ENCODE results near the gene COL20A1.

Gene COL20A1

GRCh38 chr20:63318391-63319163, 25.6 kb downstream of the COL20A1 start:
- H3K4me1 Mint-ChIP-seq (ENCODE audit: low read depth), result no peaks in the 10 kb centered on the region
- H3K36me3 Mint-ChIP-seq (ENCODE audit: low read depth), result no peaks in the 10 kb centered on the region
- peaks cover 11% of the 10 kb centered on the region for H3K27me3 Mint-ChIP-seq
- intact Hi-C loops (cut with micrococcal nuclease), result no loop called here
- no peak overlapping the region for H3K4me3 Mint-ChIP-seq
- H3K9me3 Mint-ChIP-seq, result no peaks in the 10 kb centered on the region
- no peak overlapping the region for H3K27ac Mint-ChIP-seq

- Mint-ChIP-seq H3K27ac (no peak overlapping the region), H3K4me1 (ENCODE audit: low read depth) (no peaks in the 10 kb centered on the region), H3K27me3 (peaks cover 16% of the 10 kb centered on the region), H3K36me3 (ENCODE audit: low read depth) (no peaks in the 10 kb centered on the region), H3K4me3 (no peak overlapping the region), H3K9me3 (no peaks in the 10 kb centered on the region)
- intact Hi-C loops (cut with micrococcal nuclease), result no loop called here
These were observed 26.4 kb downstream of the COL20A1 start for GRCh38 chr20:63319164-63320040.

- Mint-ChIP-seq H3K4me3 (no peak overlapping the region), H3K27me3 (peaks cover 16% of the 10 kb centered on the region), H3K36me3 (ENCODE audit: low read depth) (no peaks in the 10 kb centered on the region)
These were observed 27.1 kb downstream of the COL20A1 start for GRCh38 chr20:63320041-63320511.

GRCh38 chr20:63320616-63321147, 27.7 kb downstream of the COL20A1 start:
- intact Hi-C loops (cut with micrococcal nuclease), result no loop called here
- no peak overlapping the region for H3K4me3 Mint-ChIP-seq
- no peaks in the 10 kb centered on the region for H3K9me3 Mint-ChIP-seq
- no peak overlapping the region for H3K27ac Mint-ChIP-seq
- H3K4me1 Mint-ChIP-seq (ENCODE audit: low read depth), result no peaks in the 10 kb centered on the region
- peaks cover 16% of the 10 kb centered on the region for H3K27me3 Mint-ChIP-seq
- no peaks in the 10 kb centered on the region for H3K36me3 Mint-ChIP-seq (ENCODE audit: low read depth)

More at GRCh38 chr20:63320041-63320511, 27.1 kb downstream of the COL20A1 start:
- Mint-ChIP-seq H3K4me1 (ENCODE audit: low read depth) (no peaks in the 10 kb centered on the region), H3K9me3 (no peaks in the 10 kb centered on the region), H3K27ac (no peak overlapping the region)
- intact Hi-C loops (cut with micrococcal nuclease), result no loop called here

GRCh38 chr20:63321148-63321831, 28.3 kb downstream of the COL20A1 start:
- intact Hi-C loops (cut with micrococcal nuclease), result no loop called here
- H3K4me1 Mint-ChIP-seq (ENCODE audit: low read depth), result no peaks in the 10 kb centered on the region
- no peaks in the 10 kb centered on the region for H3K9me3 Mint-ChIP-seq
- no peak overlapping the region for H3K27ac Mint-ChIP-seq
- H3K27me3 Mint-ChIP-seq, result peaks cover 16% of the 10 kb centered on the region
- H3K36me3 Mint-ChIP-seq (ENCODE audit: low read depth), result no peaks in the 10 kb centered on the region
- no peak overlapping the region for H3K4me3 Mint-ChIP-seq

- intact Hi-C loops (cut with micrococcal nuclease), result no loop called here
- Mint-ChIP-seq H3K27me3 (peaks cover 16% of the 10 kb centered on the region), H3K27ac (no peak overlapping the region), H3K4me1 (ENCODE audit: low read depth) (no peaks in the 10 kb centered on the region), H3K4me3 (no peak overlapping the region), H3K36me3 (ENCODE audit: low read depth) (no peaks in the 10 kb centered on the region), H3K9me3 (peaks cover 7% of the 10 kb centered on the region)
These were observed 29.4 kb downstream of the COL20A1 start for GRCh38 chr20:63322146-63322932.

GRCh38 chr20:63322933-63323273, 29.9 kb downstream of the COL20A1 start:
- Mint-ChIP-seq H3K27me3 (peaks cover 16% of the 10 kb centered on the region), H3K27ac (no peak overlapping the region), H3K4me1 (ENCODE audit: low read depth) (no peaks in the 10 kb centered on the region), H3K4me3 (no peak overlapping the region), H3K36me3 (ENCODE audit: low read depth) (no peaks in the 10 kb centered on the region), H3K9me3 (peaks cover 8% of the 10 kb centered on the region)
- intact Hi-C loops (cut with micrococcal nuclease), result no loop called here

GRCh38 chr20:63323357-63323981, 30.5 kb downstream of the COL20A1 start:
- H3K36me3 Mint-ChIP-seq (ENCODE audit: low read depth), result no peaks in the 10 kb centered on the region
- no peak overlapping the region for H3K4me3 Mint-ChIP-seq
- peaks cover 16% of the 10 kb centered on the region for H3K27me3 Mint-ChIP-seq
- intact Hi-C loops (cut with micrococcal nuclease), result no loop called here
- peaks cover 8% of the 10 kb centered on the region for H3K9me3 Mint-ChIP-seq
- H3K4me1 Mint-ChIP-seq (ENCODE audit: low read depth), result no peaks in the 10 kb centered on the region
- no peak overlapping the region for H3K27ac Mint-ChIP-seq

- intact Hi-C loops (cut with micrococcal nuclease), result no loop called here
- H3K9me3 Mint-ChIP-seq, result peaks cover 8% of the 10 kb centered on the region
- no peak overlapping the region for H3K27ac Mint-ChIP-seq
- H3K4me3 Mint-ChIP-seq, result no peak overlapping the region
- no peaks in the 10 kb centered on the region for H3K4me1 Mint-ChIP-seq (ENCODE audit: low read depth)
- no peaks in the 10 kb centered on the region for H3K36me3 Mint-ChIP-seq (ENCODE audit: low read depth)
- H3K27me3 Mint-ChIP-seq, result peaks cover 16% of the 10 kb centered on the region
These were observed 32.1 kb downstream of the COL20A1 start for GRCh38 chr20:63325021-63325471.

- Mint-ChIP-seq H3K9me3 (peaks cover 8% of the 10 kb centered on the region), H3K27ac (no peak overlapping the region)
These were observed 32.7 kb downstream of the COL20A1 start for GRCh38 chr20:63325554-63326313.

GRCh38 chr20:63326314-63327230, 33.6 kb downstream of the COL20A1 start:
- no peak overlapping the region for H3K27ac Mint-ChIP-seq
- intact Hi-C loops (cut with micrococcal nuclease), result no loop called here
- peaks cover 11% of the 10 kb centered on the region for H3K9me3 Mint-ChIP-seq
- H3K27me3 Mint-ChIP-seq, result peaks cover 16% of the 10 kb centered on the region
- H3K4me3 Mint-ChIP-seq, result no peak overlapping the region
- no peaks in the 10 kb centered on the region for H3K4me1 Mint-ChIP-seq (ENCODE audit: low read depth)
- no peaks in the 10 kb centered on the region for H3K36me3 Mint-ChIP-seq (ENCODE audit: low read depth)

More at GRCh38 chr20:63325554-63326313, 32.7 kb downstream of the COL20A1 start:
- intact Hi-C loops (cut with micrococcal nuclease), result no loop called here
- Mint-ChIP-seq H3K27me3 (peaks cover 16% of the 10 kb centered on the region), H3K4me1 (ENCODE audit: low read depth) (no peaks in the 10 kb centered on the region), H3K36me3 (ENCODE audit: low read depth) (no peaks in the 10 kb centered on the region), H3K4me3 (no peak overlapping the region)
